GM12801 (cell line): ENCODE results near the gene FES.

Experiments
- CTCF ChIP-seq: IDR thresholded peaks from one replicate; pipeline ENCODE4 v1.5.1; 2011; ENCODE audit warnings: control low read depth; ENCODE audit not compliant: insufficient read length; ENCODE audit errors: extremely low read depth

FES gene

GRCh38 chr15:90907051-90907660 is 22.9 kb downstream of the FES start:
- no peak for TF ChIP-seq CTCF

GRCh38 chr15:90907838-90908507 is 23.7 kb downstream of the FES start:
- no peak for TF ChIP-seq CTCF

- TF ChIP-seq CTCF: no peak
Measured at GRCh38 chr15:90909976-90910375, 25.7 kb downstream of the FES start.

- no peak for TF ChIP-seq CTCF
Measured at GRCh38 chr15:90910441-90911301, 26.4 kb downstream of the FES start.

GRCh38 chr15:90911302-90911623 is 27.0 kb downstream of the FES start:
- no peak for TF ChIP-seq CTCF

GRCh38 chr15:90911906-90912769 is 27.8 kb downstream of the FES start:
- no peak for TF ChIP-seq CTCF

GRCh38 chr15:90912770-90913075 is 28.4 kb downstream of the FES start:
- no peak for TF ChIP-seq CTCF
